Adrenal gland (tissue), 5 donors: ENCODE data around the gene WNT2.

Experiments
- CTCF ChIP-seq, 6 experiments: fragments of 450-650 bp in 4 of 6; fragments of 200-600 bp in 2 of 6; sonication (generic) in 1 of 6; IDR thresholded peaks; 1 replicate in 5 of 6; 2 replicates in 1 of 6; pipeline versions ENCODE4 v1.5.1 to v1.8.0; 2016 to 2021; ENCODE audit warnings: antibody characterized with exemption in 6 of 6, mild to moderate bottlenecking in 2 of 6, moderate library complexity in 1 of 6
- POLR2A ChIP-seq, 2 donors: fragments of 450-650 bp; IDR thresholded peaks; one replicate each; pipeline ENCODE4 v1.6.1; 2017; ENCODE audit warnings: antibody characterized with exemption in 2 of 2, mild to moderate bottlenecking in 2 of 2, moderate library complexity in 1 of 2
- donor health status: DM: no; HTN: no; CAD: no.

DNA sequence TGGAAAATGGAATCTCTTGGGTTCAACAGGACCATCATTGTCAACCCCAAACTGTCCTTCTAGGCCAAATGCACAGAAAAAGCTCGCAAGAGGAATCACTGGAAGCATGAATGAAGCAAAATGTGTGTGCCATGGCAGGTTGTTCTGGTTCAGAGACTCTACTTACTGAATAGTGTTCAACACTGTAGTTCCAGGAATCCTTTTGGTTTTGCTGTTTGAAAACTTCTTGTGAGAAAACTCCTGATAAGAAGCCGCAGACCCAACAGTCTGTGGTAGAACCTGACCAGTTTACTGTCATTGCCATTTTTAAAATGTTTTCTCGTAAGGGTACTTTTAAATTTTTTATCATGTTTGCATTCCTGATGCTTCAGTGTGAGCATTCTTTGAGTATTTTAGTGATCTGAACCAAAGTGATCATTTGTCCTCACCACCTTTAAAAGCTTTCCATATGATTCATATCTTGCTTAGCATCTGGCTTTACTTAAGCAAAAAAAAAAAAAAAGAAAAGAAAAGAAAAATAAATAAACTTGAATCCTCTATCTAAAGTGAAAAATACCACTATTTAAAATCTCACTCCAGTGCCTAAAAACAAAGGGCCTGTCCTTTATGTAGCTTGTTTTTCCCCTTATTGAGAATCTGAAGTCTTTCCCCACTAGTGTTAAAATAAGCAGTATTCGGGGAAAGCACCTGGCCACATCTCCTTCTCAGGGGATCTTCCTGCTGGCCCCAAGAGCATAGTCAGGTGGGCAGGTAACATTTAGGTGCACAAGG lies 92.4 kb downstream of the WNT2 start:
- TF ChIP-seq CTCF (IDR thresholded peaks at IDR 0.05) (no peak), POLR2A (IDR thresholded peaks at IDR 0.05) (no peak)
